ENCODE data around the gene TRNAU1AP. TPM values are rescaled to one million over a fixed set of nuclear protein-coding genes. Genes with fewer than 3 reads are reported as not detected.

TRNAU1AP gene
- 15.1 TPM for total RNA-seq

DNA sequence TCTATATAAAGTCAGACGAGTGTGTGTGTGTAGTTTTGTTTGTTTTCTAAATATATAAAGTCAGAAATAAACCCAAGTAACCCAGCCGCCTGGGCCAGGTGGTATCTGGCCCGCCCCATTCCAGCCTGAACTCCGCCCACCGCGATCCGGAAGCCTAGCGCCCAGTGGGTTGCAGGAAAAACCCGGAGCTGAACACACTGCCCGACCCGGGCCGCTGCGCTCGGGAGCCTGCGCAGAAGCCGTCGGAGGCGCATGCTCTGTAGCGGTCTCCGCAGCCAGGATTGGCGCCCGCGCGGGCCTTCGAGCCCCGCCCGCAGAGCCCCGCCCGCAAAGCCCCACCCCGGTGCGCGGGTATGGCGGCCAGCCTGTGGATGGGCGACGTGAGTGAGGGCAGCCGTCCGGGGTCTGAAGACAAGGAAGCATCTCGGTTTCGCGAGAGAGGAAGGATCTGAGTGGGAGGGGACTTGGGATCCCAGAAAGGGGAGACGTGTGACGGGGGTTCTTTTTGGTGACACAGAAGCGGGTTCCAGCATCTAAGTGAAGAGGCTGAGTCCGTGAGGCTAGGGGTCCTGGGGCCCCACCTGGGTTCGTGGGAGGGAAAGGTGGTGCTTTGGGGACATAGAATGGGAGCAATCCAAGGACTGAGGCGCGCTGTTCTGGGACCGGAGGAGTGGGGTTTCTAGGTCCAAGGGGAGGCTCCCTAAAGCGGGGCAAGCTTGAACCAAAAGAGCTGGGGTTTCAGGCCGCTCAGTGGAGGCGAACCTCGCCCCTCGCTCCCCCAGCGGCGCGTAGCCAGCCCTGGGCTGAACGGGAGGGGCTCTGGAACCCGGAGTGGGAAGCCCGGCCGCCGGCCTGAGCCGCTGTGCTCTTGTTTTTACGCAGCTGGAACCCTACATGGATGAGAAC lies at the start of gene TRNAU1AP:
Gene TRNAU1AP (plus strand): TSS at position 328 of the 906 bp plus-strand sequence. CDS start 26 bp downstream, at position 354.
- Histone ChIP-seq H3K9me3 (ENCODE audit: control insufficient read depth in 3 of 3, low read length in 3 of 3) (no peaks in the 10 kb centered on the region), H3K27me3 (ENCODE audit: control insufficient read depth in 3 of 3, insufficient read depth in 3 of 3, low read length in 3 of 3) (no peaks in the 10 kb centered on the region), H3K4me1 (ENCODE audit: control insufficient read depth in 3 of 3, insufficient read depth in 3 of 3, low read length in 3 of 3) (peaks cover 5 to 11% (median 7%) of the 10 kb centered on the region in 3 donors), H3K36me3 (ENCODE audit: control insufficient read depth in 3 of 3, insufficient read depth in 3 of 3, low read length in 3 of 3) (peaks cover 0 to 4% (median 4%) of the 10 kb centered on the region in 3 donors), H3K27ac (ENCODE audit: low read depth, low read length) (peak within 1 kb of the TSS; percentile 89), H3K4me3 (ENCODE audit: low read length in 3 of 3) (peak within 1 kb of the TSS; percentile 97 to 99 (median 98)), H3K9ac (ENCODE audit: low read depth in 1 of 3, low read length in 3 of 3) (peak within 1 kb of the TSS; percentile 96 to 100 (median 99))

- no peaks in the 10 kb centered on the region for H3K27me3 ChIP-seq (ENCODE audit: control insufficient read depth in 3 of 3, insufficient read depth in 3 of 3, low read length in 3 of 3)
- H3K9ac ChIP-seq (ENCODE audit: low read depth in 1 of 3, low read length in 3 of 3): no peak overlapping the region
- H3K27ac ChIP-seq (ENCODE audit: low read depth, low read length): no peak overlapping the region
Observed at GRCh38 chr1:28503117-28503516, 49.8 kb upstream of the TRNAU1AP start.

DNA sequence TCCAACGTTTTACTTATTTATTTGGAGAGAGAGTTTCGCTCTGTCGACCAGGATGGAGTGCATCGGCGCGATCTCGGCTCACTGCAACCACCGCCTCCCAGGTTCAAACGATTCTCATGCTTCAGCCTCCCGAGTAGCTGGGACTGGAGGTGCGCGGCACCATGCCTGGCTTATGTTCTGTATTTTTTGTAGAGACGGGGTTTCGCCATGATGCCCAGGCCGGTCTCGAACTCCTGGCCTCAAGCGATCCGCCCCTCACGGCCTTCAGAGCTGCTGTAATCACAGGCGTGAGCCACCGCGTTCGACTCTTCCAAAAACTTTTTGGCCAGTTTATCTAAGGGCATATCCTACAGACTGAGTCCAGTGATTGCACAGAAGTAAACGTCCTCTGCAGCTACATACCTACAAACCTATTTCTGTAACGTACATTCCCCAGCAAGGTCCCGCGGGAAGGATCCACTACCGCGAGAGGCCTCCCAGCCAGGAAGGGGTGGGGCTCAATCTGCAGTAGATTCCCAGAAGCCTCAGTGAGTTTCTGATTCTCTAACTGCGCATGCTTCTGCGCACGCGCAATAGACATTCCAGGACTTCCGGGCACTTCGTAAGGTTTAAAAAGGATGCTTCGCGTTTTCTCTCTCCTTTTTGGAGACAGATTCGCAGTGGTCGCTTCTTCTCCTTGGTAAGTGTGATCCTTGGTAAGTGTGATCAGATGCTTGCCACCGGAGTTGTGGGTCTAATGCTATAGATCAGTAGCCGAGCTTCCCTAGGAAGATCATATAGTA lies 47.3 kb upstream of the TRNAU1AP start, which contains the start of gene RCC1:
Gene RCC1 (plus strand): TSS at position 638 of the 782 bp plus-strand sequence. CDS start 23,824 bp downstream, outside the sequence.
- H3K27ac ChIP-seq (ENCODE audit: low read depth, low read length): peak within 1 kb of the TSS; percentile 80
- H3K36me3 ChIP-seq (ENCODE audit: control insufficient read depth in 3 of 3, insufficient read depth in 3 of 3, low read length in 3 of 3): peaks cover 24 to 30% (median 26%) of the 10 kb centered on the region in 3 donors
- peak within 1 kb of the TSS; percentile 76 to 94 (median 92) for H3K4me3 ChIP-seq (ENCODE audit: low read length in 3 of 3)
- H3K4me1 ChIP-seq (ENCODE audit: control insufficient read depth in 3 of 3, insufficient read depth in 3 of 3, low read length in 3 of 3): peaks cover 25 to 43% (median 30%) of the 10 kb centered on the region in 3 donors
- no peaks in the 10 kb centered on the region for H3K9me3 ChIP-seq (ENCODE audit: control insufficient read depth in 3 of 3, low read length in 3 of 3)
- H3K9ac ChIP-seq (ENCODE audit: low read depth in 1 of 3, low read length in 3 of 3): peak within 1 kb of the TSS; percentile 88 to 95 (median 92)
- H3K27me3 ChIP-seq (ENCODE audit: control insufficient read depth in 3 of 3, insufficient read depth in 3 of 3, low read length in 3 of 3): no peaks in the 10 kb centered on the region

More at GRCh38 chr1:28503117-28503516, 49.8 kb upstream of the TRNAU1AP start:
- Histone ChIP-seq H3K4me3 (ENCODE audit: low read length in 3 of 3) (no peak overlapping the region), H3K4me1 (ENCODE audit: control insufficient read depth in 3 of 3, insufficient read depth in 3 of 3, low read length in 3 of 3) (peaks cover 12 to 18% (median 17%) of the 10 kb centered on the region in 3 donors), H3K36me3 (ENCODE audit: control insufficient read depth in 3 of 3, insufficient read depth in 3 of 3, low read length in 3 of 3) (peaks cover 2 to 6% (median 3%) of the 10 kb centered on the region in 3 donors), H3K9me3 (ENCODE audit: control insufficient read depth in 3 of 3, low read length in 3 of 3) (no peaks in the 10 kb centered on the region)

DNA sequence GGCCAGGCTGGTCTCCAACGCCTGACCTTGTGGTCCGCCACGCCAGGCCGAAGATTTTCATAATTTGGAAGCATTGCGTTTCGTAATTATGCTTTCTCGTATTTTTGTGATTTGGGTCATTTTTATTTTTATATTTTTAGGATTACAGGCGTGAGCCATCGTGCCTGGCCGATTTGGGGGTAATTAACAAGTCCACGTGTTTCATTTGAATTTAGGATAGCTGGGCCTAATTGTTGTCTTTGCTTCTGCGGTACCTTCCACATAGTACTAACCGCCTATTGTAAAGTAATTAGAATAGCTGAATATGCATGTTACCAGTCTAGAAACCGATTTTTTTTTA lies 46.0 kb upstream of the TRNAU1AP start:
- Histone ChIP-seq H3K9me3 (ENCODE audit: control insufficient read depth in 3 of 3, low read length in 3 of 3) (no peaks in the 10 kb centered on the region), H3K4me1 (ENCODE audit: control insufficient read depth in 3 of 3, insufficient read depth in 3 of 3, low read length in 3 of 3) (peaks cover 27 to 46% (median 30%) of the 10 kb centered on the region in 3 donors), H3K9ac (ENCODE audit: low read depth in 1 of 3, low read length in 3 of 3) (peak overlapping the region; percentile 88 to 93 (median 92)), H3K4me3 (ENCODE audit: low read length in 3 of 3) (peak overlapping the region; percentile 76 to 94 (median 92)), H3K27ac (ENCODE audit: low read depth, low read length) (peak overlapping the region; percentile 80), H3K27me3 (ENCODE audit: control insufficient read depth in 3 of 3, insufficient read depth in 3 of 3, low read length in 3 of 3) (no peaks in the 10 kb centered on the region), H3K36me3 (ENCODE audit: control insufficient read depth in 3 of 3, insufficient read depth in 3 of 3, low read length in 3 of 3) (peaks cover 30 to 37% (median 30%) of the 10 kb centered on the region in 3 donors)

DNA sequence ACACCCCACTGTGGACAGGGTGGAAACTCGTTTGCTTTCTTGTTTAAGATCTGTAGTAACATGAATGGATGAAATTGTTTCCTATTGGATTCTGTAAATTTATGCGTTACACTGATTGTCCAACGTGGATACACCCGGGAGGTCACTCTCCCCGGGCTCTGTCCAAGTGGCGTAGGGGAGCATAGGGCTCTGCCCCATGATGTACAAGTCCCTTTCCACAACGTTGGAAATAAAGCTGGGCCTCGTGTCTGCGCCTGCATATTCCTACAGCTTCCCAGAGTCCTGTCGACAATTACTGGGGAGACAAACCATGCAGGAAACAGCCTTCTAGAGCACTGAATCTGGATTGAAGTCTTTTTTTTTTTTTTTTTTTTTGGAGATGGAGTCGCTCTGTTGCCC lies 45.6 kb upstream of the TRNAU1AP start:
- Histone ChIP-seq H3K27ac (ENCODE audit: low read depth, low read length) (peak overlapping the region; percentile 80), H3K9me3 (ENCODE audit: control insufficient read depth in 3 of 3, low read length in 3 of 3) (no peaks in the 10 kb centered on the region), H3K4me1 (ENCODE audit: control insufficient read depth in 3 of 3, insufficient read depth in 3 of 3, low read length in 3 of 3) (peaks cover 30 to 46% (median 30%) of the 10 kb centered on the region in 3 donors), H3K4me3 (ENCODE audit: low read length in 3 of 3) (peak overlapping the region; percentile 76 to 94 (median 92)), H3K36me3 (ENCODE audit: control insufficient read depth in 3 of 3, insufficient read depth in 3 of 3, low read length in 3 of 3) (peaks cover 32 to 40% (median 33%) of the 10 kb centered on the region in 3 donors), H3K9ac (ENCODE audit: low read depth in 1 of 3, low read length in 3 of 3) (peak overlapping the region; percentile 88 to 93 (median 92)), H3K27me3 (ENCODE audit: control insufficient read depth in 3 of 3, insufficient read depth in 3 of 3, low read length in 3 of 3) (no peaks in the 10 kb centered on the region)

DNA sequence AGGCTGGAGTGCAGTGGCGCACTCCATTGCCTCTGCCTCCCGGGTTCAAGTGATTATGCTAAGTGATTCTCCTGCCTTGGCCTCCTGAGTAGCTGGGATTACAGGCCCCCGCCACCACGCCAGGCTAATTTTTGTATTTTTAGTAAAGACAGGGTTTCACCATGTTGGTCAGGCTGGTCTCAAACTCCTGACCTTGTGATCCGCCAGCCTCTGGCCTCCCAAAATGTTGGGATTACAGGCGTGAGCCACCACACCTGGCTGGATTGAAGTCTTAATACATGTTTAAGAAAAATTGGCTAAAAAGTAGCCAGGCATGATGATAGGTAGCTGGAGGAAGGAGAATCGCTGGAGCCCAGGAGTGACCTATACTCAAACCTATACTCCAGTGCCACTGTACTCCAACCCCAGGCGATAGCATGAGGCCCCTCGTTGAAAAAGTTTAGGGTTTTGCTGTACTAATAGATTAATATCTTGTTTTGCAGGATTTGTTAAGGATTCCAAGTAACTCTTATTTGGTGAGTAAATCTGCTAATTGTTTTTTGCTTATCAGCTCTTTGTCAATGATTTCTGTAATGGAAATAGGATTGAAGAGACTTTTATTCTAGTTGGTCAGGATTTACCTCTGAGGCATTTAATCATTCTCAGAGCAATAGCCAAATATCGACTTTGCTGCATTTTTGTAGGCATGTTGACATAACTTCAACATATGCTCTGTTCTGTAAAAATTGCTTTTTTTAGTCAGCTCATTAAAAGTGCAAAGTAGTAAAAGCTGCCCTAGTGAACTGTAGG lies 45.0 kb upstream of the TRNAU1AP start:
- Histone ChIP-seq H3K4me1 (ENCODE audit: control insufficient read depth in 3 of 3, insufficient read depth in 3 of 3, low read length in 3 of 3) (peaks cover 30 to 46% (median 30%) of the 10 kb centered on the region in 3 donors), H3K27ac (ENCODE audit: low read depth, low read length) (peak overlapping the region; percentile 80), H3K9me3 (ENCODE audit: control insufficient read depth in 3 of 3, low read length in 3 of 3) (no peaks in the 10 kb centered on the region), H3K9ac (ENCODE audit: low read depth in 1 of 3, low read length in 3 of 3) (peak overlapping the region in 2 of 3 donors; percentile 58 to 92), H3K27me3 (ENCODE audit: control insufficient read depth in 3 of 3, insufficient read depth in 3 of 3, low read length in 3 of 3) (no peaks in the 10 kb centered on the region), H3K4me3 (ENCODE audit: low read length in 3 of 3) (peak overlapping the region; percentile 76 to 94 (median 92)), H3K36me3 (ENCODE audit: control insufficient read depth in 3 of 3, insufficient read depth in 3 of 3, low read length in 3 of 3) (peaks cover 33 to 42% (median 34%) of the 10 kb centered on the region in 3 donors)

GRCh38 chr1:28508435-28508754 lies 44.5 kb upstream of the TRNAU1AP start:
- H3K4me1 ChIP-seq (ENCODE audit: control insufficient read depth in 3 of 3, insufficient read depth in 3 of 3, low read length in 3 of 3): peaks cover 30 to 47% (median 30%) of the 10 kb centered on the region in 3 donors
- H3K4me3 ChIP-seq (ENCODE audit: low read length in 3 of 3): peak overlapping the region in 1 of 3 donors; percentile 7
- H3K36me3 ChIP-seq (ENCODE audit: control insufficient read depth in 3 of 3, insufficient read depth in 3 of 3, low read length in 3 of 3): peaks cover 34 to 43% (median 36%) of the 10 kb centered on the region in 3 donors

DNA sequence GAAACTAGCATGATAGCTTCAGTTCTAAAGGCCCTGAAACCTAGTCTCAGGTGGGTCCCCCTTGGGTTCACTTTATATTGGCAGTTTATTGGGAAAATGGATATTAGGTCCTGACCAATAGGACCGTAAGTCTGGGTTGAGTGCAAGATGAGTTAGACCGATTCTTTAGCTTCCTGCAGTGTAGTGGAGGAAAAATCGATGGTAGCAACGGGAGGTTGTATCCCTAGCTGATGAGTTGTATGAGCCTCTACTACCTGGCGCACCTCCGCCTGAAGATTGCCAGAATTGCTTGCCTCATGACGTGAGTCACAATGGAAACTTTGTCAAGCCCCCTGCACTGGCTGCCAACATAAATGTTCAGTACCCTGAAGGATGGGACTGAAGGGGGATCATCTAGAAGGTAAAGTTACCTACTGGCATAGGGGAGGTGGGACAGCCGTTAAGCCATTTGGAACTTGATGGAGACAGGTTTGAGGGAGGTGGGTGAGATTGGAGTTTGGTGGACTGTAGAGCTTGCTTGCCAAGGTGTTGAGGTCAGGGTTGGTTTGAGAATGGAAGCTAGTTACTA lies 43.1 kb upstream of the TRNAU1AP start:
- H3K4me1 ChIP-seq (ENCODE audit: control insufficient read depth in 3 of 3, insufficient read depth in 3 of 3, low read length in 3 of 3): peaks cover 30 to 49% (median 30%) of the 10 kb centered on the region in 3 donors

More at GRCh38 chr1:28508435-28508754, 44.5 kb upstream of the TRNAU1AP start:
- no peaks in the 10 kb centered on the region for H3K9me3 ChIP-seq (ENCODE audit: control insufficient read depth in 3 of 3, low read length in 3 of 3)
- no peaks in the 10 kb centered on the region for H3K27me3 ChIP-seq (ENCODE audit: control insufficient read depth in 3 of 3, insufficient read depth in 3 of 3, low read length in 3 of 3)
- peak overlapping the region in 2 of 3 donors; percentile 58 to 92 for H3K9ac ChIP-seq (ENCODE audit: low read depth in 1 of 3, low read length in 3 of 3)
- H3K27ac ChIP-seq (ENCODE audit: low read depth, low read length): no peak overlapping the region

More for the DNA sequence above, 43.1 kb upstream of the TRNAU1AP start:
- Histone ChIP-seq H3K9ac (ENCODE audit: low read depth in 1 of 3, low read length in 3 of 3) (peak overlapping the region; percentile 7 to 45 (median 42)), H3K9me3 (ENCODE audit: control insufficient read depth in 3 of 3, low read length in 3 of 3) (no peaks in the 10 kb centered on the region), H3K4me3 (ENCODE audit: low read length in 3 of 3) (no peak overlapping the region), H3K36me3 (ENCODE audit: control insufficient read depth in 3 of 3, insufficient read depth in 3 of 3, low read length in 3 of 3) (peaks cover 36 to 47% (median 38%) of the 10 kb centered on the region in 3 donors), H3K27me3 (ENCODE audit: control insufficient read depth in 3 of 3, insufficient read depth in 3 of 3, low read length in 3 of 3) (no peaks in the 10 kb centered on the region), H3K27ac (ENCODE audit: low read depth, low read length) (no peak overlapping the region)
